ENCODE results near the gene DLL4. TPM values are rescaled to one million over a fixed set of nuclear protein-coding genes. Genes with fewer than 3 reads are reported as not detected.

DLL4 gene
- polyA plus RNA-seq, 1 donor from 2014 or later = 2.2 TPM

DNA sequence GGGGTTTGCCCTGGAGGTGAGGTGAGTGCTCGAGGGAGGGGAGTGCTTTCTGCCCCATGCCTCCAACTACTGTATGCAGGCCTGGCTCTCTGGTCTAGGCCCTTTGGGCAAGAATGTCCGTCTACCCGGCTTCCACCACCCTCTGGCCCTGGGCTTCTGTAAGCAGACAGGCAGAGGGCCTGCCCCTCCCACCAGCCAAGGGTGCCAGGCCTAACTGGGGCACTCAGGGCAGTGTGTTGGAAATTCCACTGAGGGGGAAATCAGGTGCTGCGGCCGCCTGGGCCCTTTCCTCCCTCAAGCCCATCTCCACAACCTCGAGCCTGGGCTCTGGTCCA lies 9.4 kb downstream of the DLL4 start:
- Histone ChIP-seq H3K79me2 (replicated peaks; ENCODE audit: insufficient read depth, low read length) (no peaks in the 10 kb centered on the region), H3K27me3 (ENCODE audit: insufficient read depth, low read depth, low read length) (peaks cover 7% of the 10 kb centered on the region), H3K4me2 (ENCODE audit: low read length) (no peak overlapping the region), H3K27ac (ENCODE audit: low read length) (no peak overlapping the region), H3F3A (ENCODE audit: insufficient read depth, low read length, poor library complexity, severe bottlenecking) (no peaks in the 10 kb centered on the region), H4K20me1 (ENCODE audit: insufficient read depth) (no peaks in the 10 kb centered on the region), H3K9me2 (ENCODE audit: insufficient read depth, low read length) (no peaks in the 10 kb centered on the region), H2AFZ (ENCODE audit: low read depth, low read length) (no peak overlapping the region), H3K36me3 (ENCODE audit: insufficient read depth, low read length) (no peaks in the 10 kb centered on the region), H3K9ac (ENCODE audit: low read length) (no peak overlapping the region), H3K9me3 (ENCODE audit: low read length) (no peaks in the 10 kb centered on the region), H3K4me3 (ENCODE audit: low read length) (no peak overlapping the region)
- TF ChIP-seq EZH2 (IDR thresholded peaks at IDR 0.05; ENCODE audit: borderline replicate concordance, insufficient read depth, low read length, poor library complexity, severe bottlenecking) = no peak
- no peak for TF ChIP-seq MXI1 (conservative IDR thresholded peaks at IDR 0.05; ENCODE audit: poor library complexity, severe bottlenecking)
- no peak for TF ChIP-seq EP300 (conservative IDR thresholded peaks at IDR 0.05; ENCODE audit: poor library complexity, severe bottlenecking)
- no peak for TF ChIP-seq RAD21 (conservative IDR thresholded peaks at IDR 0.05)
- TF ChIP-seq POLR2AphosphoS5 (IDR thresholded peaks at IDR 0.05) = no peak
- TF ChIP-seq, protein P1, sequence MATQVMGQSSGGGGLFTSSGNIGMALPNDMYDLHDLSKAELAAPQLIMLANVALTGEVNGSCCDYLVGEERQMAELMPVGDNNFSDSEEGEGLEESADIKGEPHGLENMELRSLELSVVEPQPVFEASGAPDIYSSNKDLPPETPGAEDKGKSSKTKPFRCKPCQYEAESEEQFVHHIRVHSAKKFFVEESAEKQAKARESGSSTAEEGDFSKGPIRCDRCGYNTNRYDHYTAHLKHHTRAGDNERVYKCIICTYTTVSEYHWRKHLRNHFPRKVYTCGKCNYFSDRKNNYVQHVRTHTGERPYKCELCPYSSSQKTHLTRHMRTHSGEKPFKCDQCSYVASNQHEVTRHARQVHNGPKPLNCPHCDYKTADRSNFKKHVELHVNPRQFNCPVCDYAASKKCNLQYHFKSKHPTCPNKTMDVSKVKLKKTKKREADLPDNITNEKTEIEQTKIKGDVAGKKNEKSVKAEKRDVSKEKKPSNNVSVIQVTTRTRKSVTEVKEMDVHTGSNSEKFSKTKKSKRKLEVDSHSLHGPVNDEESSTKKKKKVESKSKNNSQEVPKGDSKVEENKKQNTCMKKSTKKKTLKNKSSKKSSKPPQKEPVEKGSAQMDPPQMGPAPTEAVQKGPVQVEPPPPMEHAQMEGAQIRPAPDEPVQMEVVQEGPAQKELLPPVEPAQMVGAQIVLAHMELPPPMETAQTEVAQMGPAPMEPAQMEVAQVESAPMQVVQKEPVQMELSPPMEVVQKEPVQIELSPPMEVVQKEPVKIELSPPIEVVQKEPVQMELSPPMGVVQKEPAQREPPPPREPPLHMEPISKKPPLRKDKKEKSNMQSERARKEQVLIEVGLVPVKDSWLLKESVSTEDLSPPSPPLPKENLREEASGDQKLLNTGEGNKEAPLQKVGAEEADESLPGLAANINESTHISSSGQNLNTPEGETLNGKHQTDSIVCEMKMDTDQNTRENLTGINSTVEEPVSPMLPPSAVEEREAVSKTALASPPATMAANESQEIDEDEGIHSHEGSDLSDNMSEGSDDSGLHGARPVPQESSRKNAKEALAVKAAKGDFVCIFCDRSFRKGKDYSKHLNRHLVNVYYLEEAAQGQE (IDR thresholded peaks at IDR 0.05; ENCODE audit: borderline replicate concordance) = no peak
- no peak for TF ChIP-seq TAF1 (IDR thresholded peaks at IDR 0.05; ENCODE audit: low read depth)
- TF ChIP-seq, protein P2, sequence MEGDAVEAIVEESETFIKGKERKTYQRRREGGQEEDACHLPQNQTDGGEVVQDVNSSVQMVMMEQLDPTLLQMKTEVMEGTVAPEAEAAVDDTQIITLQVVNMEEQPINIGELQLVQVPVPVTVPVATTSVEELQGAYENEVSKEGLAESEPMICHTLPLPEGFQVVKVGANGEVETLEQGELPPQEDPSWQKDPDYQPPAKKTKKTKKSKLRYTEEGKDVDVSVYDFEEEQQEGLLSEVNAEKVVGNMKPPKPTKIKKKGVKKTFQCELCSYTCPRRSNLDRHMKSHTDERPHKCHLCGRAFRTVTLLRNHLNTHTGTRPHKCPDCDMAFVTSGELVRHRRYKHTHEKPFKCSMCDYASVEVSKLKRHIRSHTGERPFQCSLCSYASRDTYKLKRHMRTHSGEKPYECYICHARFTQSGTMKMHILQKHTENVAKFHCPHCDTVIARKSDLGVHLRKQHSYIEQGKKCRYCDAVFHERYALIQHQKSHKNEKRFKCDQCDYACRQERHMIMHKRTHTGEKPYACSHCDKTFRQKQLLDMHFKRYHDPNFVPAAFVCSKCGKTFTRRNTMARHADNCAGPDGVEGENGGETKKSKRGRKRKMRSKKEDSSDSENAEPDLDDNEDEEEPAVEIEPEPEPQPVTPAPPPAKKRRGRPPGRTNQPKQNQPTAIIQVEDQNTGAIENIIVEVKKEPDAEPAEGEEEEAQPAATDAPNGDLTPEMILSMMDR (IDR thresholded peaks at IDR 0.05; ENCODE audit: poor library complexity, severe bottlenecking) = no peak
- TF ChIP-seq SMC3 (conservative IDR thresholded peaks at IDR 0.05; ENCODE audit: poor library complexity) = no peak

DNA sequence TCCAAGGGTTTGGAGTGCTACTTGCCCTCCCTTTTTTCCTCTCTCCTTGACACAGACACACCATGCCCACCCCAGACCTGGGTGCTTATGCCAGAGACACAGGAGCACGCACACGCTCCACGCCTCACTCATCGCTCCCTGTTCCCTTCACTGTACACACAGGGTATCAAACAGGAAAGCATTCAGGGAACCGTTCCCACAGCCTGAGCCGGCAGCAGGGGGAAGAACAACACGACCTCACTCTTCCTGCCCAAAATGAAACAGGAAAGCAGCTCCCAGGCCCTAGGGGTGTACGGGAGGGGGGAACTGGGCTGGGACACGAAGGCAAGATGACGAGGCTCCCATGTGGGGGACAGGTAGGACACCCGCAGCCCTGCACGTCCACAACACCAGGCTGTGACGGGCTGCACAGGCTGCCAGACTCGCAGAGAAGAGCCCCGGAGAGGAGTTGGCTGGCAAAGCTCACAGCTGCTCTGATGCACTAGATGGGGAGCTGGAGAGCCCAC lies 11.2 kb downstream of the DLL4 start:
- Histone ChIP-seq H3K9me2 (ENCODE audit: insufficient read depth, low read length) (no peaks in the 10 kb centered on the region), H3K4me2 (ENCODE audit: low read length) (no peak overlapping the region), H4K20me1 (ENCODE audit: insufficient read depth) (no peaks in the 10 kb centered on the region), H2AFZ (ENCODE audit: low read depth, low read length) (no peak overlapping the region), H3K36me3 (ENCODE audit: insufficient read depth, low read length) (no peaks in the 10 kb centered on the region), H3K4me3 (ENCODE audit: low read length) (no peak overlapping the region), H3F3A (ENCODE audit: insufficient read depth, low read length, poor library complexity, severe bottlenecking) (no peaks in the 10 kb centered on the region), H3K27me3 (ENCODE audit: insufficient read depth, low read depth, low read length) (peaks cover 7% of the 10 kb centered on the region), H3K9ac (ENCODE audit: low read length) (no peak overlapping the region), H3K79me2 (replicated peaks; ENCODE audit: insufficient read depth, low read length) (no peaks in the 10 kb centered on the region), H3K27ac (ENCODE audit: low read length) (no peak overlapping the region), H3K9me3 (ENCODE audit: low read length) (no peaks in the 10 kb centered on the region)
- TF ChIP-seq EZH2 (IDR thresholded peaks at IDR 0.05; ENCODE audit: borderline replicate concordance, insufficient read depth, low read length, poor library complexity, severe bottlenecking) (no peak), POLR2AphosphoS5 (IDR thresholded peaks at IDR 0.05) (no peak), TAF1 (IDR thresholded peaks at IDR 0.05; ENCODE audit: low read depth) (no peak)
- TF ChIP-seq, protein P1 (IDR thresholded peaks at IDR 0.05; ENCODE audit: borderline replicate concordance) = no peak

Measured in neural cell (in vitro differentiated cells).